Measurements from ENCODE around the gene PKM. TPM values are rescaled to one million over a fixed set of nuclear protein-coding genes. Genes with fewer than 3 reads are reported as not detected.

Gene PKM
- total RNA-seq, 1 donor from 2014 or later = 780 TPM

DNA sequence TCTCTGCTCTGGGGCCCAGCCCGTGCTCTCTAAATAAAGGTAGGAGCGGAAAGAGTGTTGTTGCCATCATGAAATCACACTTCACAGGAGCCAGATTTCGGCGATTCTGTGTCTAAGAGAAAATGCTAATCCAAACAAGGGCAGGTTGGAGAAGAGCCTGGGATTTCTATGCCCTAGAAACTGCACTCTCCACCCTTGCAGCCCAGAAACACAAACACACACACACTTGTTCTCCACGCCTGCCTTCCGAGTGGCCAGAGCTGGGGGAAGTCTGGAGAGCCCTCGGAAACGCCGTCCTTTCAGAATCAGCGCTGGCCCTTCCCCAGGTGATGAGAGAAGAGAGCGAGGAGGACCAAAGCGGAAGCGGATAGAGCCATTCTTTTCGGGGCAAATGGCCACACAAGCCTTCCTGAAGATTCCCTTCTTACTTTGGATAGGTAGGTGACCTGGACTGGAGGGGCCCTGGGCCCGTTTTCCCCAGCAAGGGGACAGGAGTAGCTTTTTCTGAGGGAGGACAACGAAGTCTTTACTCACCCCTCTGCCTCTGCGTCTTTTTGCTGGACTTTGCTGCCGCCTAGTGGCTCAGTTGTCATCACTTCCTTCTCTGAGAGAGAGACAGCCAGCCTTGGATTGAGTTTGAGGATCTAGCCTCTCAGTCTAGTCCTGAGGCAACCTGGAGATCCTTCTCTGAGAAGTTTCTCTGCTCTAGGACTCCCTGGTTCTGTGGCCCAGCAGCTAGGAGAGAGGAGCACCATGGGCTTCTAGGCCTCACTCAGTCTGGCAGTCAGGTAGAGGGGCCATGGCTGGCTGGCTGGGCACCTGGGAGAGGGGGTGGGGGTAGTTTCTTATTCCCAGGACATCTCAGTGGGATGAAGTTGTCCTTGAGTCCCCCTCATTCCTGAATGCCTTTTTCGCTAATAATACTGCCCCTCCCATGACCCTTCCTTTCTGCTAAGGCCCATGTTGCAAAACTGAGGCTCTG, 75.1 kb downstream of the PKM start:
- DNase-seq (ENCODE audit: low spot score) = peak; percentile 89

DNA sequence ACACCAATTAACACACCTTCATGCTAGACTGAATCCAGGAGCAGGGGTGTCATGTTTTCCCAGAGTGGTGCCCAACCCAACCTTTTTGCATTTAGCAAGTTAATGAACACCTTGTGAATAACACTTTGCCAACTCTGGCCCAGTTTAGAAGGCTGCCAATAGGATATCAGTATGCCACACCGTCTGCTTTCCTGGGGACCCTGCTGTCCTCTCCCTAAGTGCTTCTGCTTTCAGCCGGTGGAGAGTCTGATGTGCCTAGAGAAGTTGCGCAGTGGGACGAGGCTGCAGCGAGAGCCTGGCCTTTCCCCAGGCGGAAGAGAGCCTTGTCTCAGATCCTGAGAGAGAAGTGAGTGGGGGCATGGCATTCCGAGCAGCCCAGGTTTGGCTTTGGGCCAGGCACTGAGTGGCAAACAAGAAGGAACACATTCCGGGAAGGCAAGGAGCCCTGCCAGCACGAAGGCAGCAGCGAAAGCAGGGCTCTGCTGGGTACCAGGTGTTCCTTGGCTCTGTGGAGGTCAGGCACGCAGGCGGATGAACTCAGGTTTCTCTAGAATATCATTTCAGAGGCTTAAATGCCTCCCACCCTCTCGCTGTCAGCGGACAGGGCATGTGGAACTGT, 75.9 kb downstream of the PKM start:
- DNase-seq (ENCODE audit: low spot score) = peak; percentile 86

DNA sequence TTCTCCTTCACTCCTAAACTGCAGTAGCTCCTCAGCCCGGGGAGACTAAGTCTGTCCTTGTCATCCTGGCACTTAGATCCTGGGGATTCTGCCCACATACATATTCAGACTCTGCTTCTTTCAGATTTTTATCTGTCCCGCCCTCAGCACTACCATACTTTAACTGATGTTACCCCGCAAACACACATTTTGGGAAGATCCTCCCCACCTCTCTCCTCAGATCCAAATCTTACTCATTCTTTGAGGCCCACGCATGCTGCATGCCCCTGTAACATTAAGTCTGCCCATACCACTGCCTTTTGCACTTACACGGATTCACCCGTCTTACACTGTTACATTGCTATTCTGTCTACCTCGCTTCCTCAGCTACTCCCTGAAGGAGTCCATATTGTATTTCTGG, 76.7 kb downstream of the PKM start:
- DNase-seq (ENCODE audit: low spot score) = no peak

DNA sequence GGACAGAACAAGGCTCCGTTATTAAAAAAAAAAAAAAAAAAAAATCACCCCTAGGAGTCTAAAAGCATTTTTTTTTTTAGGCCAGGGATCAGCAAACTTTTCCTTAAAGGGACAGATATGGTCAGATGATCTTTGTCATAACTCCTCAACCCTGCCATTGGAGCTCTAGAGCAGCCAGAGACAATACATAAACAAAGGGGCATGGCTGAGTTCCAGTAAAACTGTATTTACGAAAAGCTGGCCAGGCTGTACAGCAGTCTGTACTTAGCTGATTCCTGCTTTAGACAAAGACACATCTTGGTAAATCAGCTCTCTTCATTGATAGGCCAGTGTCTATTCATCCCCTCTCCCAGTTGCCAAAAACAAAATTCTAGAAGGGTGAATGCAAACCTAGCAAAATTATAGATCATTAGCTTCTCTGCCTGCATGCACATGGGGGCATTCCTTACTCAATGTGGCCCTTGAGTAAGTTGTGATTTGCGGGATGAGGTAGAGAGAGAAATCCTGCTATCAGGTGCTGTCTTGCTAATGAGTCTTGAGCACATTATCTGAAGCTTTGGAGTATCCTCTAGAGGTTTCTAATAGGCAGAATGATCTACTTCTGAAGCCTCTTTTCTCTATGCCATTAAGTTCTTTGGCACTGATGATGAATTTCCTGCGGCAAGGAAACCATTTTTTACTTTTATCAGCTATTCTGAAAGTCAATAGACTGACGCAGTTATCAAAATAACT, 77.6 kb downstream of the PKM start:
- no peak for DNase-seq (ENCODE audit: low spot score)

Other genes starting within 250 kb of the PKM start
- gene MYO9A, start 113.0 kb downstream of the PKM start, total RNA-seq = 33.4 TPM
- 4.8 TPM for gene SENP8, start 112.8 kb downstream of the PKM start, total RNA-seq
- gene GRAMD2A, start 33.4 kb downstream of the PKM start, total RNA-seq = 0.55 TPM
- gene PARP6, start 41.4 kb upstream of the PKM start, total RNA-seq = 71.3 TPM
- gene CELF6, start 89.0 kb upstream of the PKM start, total RNA-seq = 2.1 TPM
- gene HEXA, start 144.8 kb upstream of the PKM start, total RNA-seq = 96.1 TPM
- not detected for gene TMEM202, start 167.1 kb upstream of the PKM start, total RNA-seq
- 157 TPM for gene ARIH1, start 243.1 kb upstream of the PKM start, total RNA-seq

Measured in mucosa of gallbladder (tissue), 1 donor.